AG10803 (cell line): ENCODE data around the gene UBXN10.

Source experiments
- DNase-seq: peaks from one replicate; pipeline ENCODE4 v3.0.0; 2010; ENCODE audit warnings: low read depth
- H3K4me3 ChIP-seq: 2 replicates; pipeline ENCODE4 v1.5.1; 2011; ENCODE audit warnings: mild to moderate bottlenecking, low read length, control low read depth
- CTCF ChIP-seq: conservative IDR thresholded peaks from 2 replicates; pipeline ENCODE4 v1.5.1; 2011; ENCODE audit warnings: mild to moderate bottlenecking, low read length, control low read depth, inconsistent platforms

The UBXN10 gene

GRCh38 chr1:20183616-20184271, 2.2 kb upstream of the UBXN10 start:
- TF ChIP-seq CTCF: no peak
- no peak for DNase-seq
- H3K4me3 ChIP-seq: no peak overlapping the region

DNA sequence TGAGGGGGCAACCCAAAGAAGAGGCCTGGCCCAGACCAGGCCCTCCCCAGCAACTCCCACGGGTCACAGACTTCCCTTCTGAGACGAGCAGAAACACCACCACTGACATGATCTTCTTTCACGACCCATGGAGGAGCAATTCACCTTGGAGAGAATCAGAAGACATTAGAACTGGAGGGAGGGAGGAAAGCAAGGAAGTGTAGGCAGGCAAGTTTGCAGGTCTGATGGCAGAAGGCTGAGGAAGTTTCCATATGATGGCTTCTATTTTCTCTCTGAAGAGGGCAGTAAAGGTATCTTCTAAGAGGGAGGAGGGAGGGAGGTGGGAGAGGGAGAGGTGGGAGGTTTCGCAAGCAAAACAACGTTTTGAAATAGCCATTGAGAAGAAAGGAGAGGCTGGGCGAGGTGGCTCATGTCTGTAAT, 1.4 kb upstream of the UBXN10 start:
- TF ChIP-seq CTCF: no peak
- no peak for DNase-seq
- no peak overlapping the region for H3K4me3 ChIP-seq

GRCh38 chr1:20184997-20185833, 681 bp upstream of the UBXN10 start:
- no peak for DNase-seq
- no peak for TF ChIP-seq CTCF
- H3K4me3 ChIP-seq: no peak overlapping the region

DNA sequence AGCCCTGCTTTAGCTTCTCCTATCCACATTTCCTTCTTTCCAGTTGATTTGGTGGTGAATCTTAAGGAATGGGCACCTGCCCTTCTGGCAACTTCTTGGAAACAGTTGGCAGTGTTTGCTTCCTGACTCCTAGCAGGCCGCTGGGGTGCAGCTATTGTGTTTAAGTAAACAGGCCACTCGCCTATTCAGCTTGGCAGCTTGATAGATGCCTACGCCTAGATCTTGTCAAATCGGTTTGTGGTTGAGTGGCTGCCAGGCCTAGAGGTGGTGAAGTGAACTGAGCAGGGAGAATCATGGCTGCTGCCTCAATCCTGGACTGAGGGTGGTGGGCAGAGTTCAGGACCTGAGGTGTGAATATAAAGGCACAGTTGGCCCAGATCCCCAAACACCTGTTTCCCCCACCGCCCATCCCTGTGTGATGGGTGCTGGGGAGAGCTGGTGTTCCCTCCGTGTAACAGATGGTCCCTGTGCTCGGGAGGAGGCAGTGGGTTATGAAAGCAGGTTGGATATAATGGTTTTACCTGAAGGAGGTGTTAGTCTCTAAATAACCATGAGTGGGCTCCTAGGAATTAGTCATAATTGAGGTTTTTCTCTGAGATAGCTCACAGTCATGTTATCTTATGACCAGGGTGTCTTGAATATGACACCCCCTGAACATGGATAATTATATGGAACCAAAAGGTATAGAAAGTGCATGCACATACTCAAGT, 1.4 kb downstream of the UBXN10 start:
- no peak for TF ChIP-seq CTCF
- no peak for DNase-seq
- H3K4me3 ChIP-seq: no peak overlapping the region

DNA sequence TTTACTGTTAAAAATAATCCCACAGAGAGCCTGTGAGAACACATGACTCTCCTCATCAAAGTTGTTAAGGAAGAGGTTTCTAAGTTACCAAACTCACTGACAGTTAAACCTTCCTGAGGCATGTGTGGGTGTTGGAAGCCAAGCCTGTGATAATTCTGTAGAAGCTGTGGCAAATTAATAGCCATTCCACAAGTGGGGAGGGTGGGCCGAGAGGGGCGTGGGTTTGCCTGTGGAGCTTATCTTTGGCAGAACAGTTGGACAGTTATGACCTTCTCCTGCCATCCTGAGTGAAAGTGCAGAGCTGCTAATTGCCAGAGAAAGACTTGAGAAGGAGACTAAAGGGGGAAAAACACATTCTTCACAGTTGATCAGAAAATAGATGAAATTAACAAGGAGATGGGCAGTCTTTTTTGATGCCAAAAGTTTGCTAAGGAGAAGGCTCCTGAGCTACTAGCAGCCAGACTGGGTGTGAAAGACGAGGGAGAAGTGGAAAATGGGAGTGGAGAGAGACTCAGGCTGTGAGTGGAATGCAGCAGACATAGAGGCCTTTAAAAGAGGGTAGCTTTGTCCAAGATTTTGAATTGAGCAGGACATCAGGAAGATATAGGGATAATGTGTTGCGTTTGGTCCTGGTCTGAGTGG, 2.0 kb downstream of the UBXN10 start:
- DNase-seq: no peak
- no peak overlapping the region for H3K4me3 ChIP-seq
- TF ChIP-seq CTCF: no peak

GRCh38 chr1:20188455-20188817, 2.5 kb downstream of the UBXN10 start:
- DNase-seq: no peak
- no peak for TF ChIP-seq CTCF
- H3K4me3 ChIP-seq: no peak overlapping the region
